HCT116 (cell line): ENCODE results near the gene NDOR1. TPM values are rescaled to one million over a fixed set of nuclear protein-coding genes. Genes with fewer than 3 reads are reported as not detected.

Source experiments
- ATAC-seq: fragments of 200-7000 bp; cut with Tn5 transposase; 2 replicates; pipeline ENCODE4 v1.9.1; 2020; ENCODE audit warnings: mild to moderate bottlenecking, moderate library complexity
- BruUV-seq: library from RNA; stranded (reverse); fragments of 400-500 nt; replicated peaks from 2 replicates; lab custom pipeline; 2021; lab: Mats Ljungman, UMichigan
- CTCF ChIA-PET: fragments of 300-600 bp; sonication (Branson Sonifier 250); formaldehyde crosslinking; loops from one replicate; lab custom pipeline; 2021; ENCODE audit warnings: antibody characterized with exemption; lab: Charles Lee
- POLR2A ChIA-PET: fragments of 300-600, 350-600 bp; sonication (Branson Sonifier 250); formaldehyde crosslinking; loops from one replicate; lab custom pipeline; 2021; ENCODE audit warnings: antibody characterized with exemption; lab: Charles Lee
- RAD21 ChIA-PET, 2 experiments: fragments of 300-600 bp; sonication (Branson Sonifier 250); formaldehyde crosslinking; loops; one replicate each; lab custom pipeline; 2023; ENCODE audit warnings: low total read pairs in 2 of 2; ENCODE audit not compliant: uncharacterized antibody in 2 of 2, unreplicated experiment in 2 of 2, low non-redundant PET in 1 of 2; lab: Charles Lee
- DNase-seq: peaks from one replicate; pipeline ENCODE4 v3.0.0-alpha.2; 2010; ENCODE audit warnings: low read depth, low spot score
- H2AFZ ChIP-seq: fragments of 200-600 bp; shearing (Covaris generic), sonication (generic); 2 replicates; pipeline ENCODE4 v1.6.1; 2017; ENCODE audit warnings: low read depth, mixed run types, mixed read lengths, antibody characterized with exemption, low read length; ENCODE audit not compliant: poor library complexity, severe bottlenecking
- H3K27ac ChIP-seq: 2 replicates; pipeline ENCODE4 v1.5.1; 2012; ENCODE audit warnings: low read depth, low read length
- H3K27me3 ChIP-seq: fragments of 200-600 bp; sonication (generic); 2 replicates; pipeline ENCODE4 v1.6.1; 2016; ENCODE audit warnings: mixed run types, low read length, mixed read lengths; ENCODE audit not compliant: insufficient read depth
- H3K36me3 ChIP-seq, 2 experiments: fragments of 200-500 bp in 1 of 2; fragments of 200-600 bp in 1 of 2; sonication (Bioruptor generic) in 1 of 2; sonication (generic) in 1 of 2; 2 replicates each; pipeline versions ENCODE4 v1.5.1 to v1.6.1; 2014 to 2016; ENCODE audit warnings: low read length in 2 of 2, inconsistent platforms in 1 of 2, mixed read lengths in 1 of 2, mixed run types in 1 of 2; ENCODE audit not compliant: insufficient read depth in 2 of 2, control insufficient read depth in 1 of 2
- H3K4me1 ChIP-seq, 2 experiments: fragments of 200-600 bp in 1 of 2; sonication (generic) in 1 of 2; 2 replicates each; pipeline versions ENCODE4 v1.5.1 to v1.6.1; 2012 to 2017; ENCODE audit warnings: low read length in 2 of 2, inconsistent platforms in 1 of 2, mild to moderate bottlenecking in 1 of 2, mixed read lengths in 1 of 2, mixed run types in 1 of 2, moderate library complexity in 1 of 2; ENCODE audit not compliant: insufficient read depth in 2 of 2, control insufficient read depth in 1 of 2
- H3K4me2 ChIP-seq: fragments of 200-600 bp; sonication (generic); 2 replicates; pipeline ENCODE4 v1.6.1; 2017; ENCODE audit warnings: mixed run types, low read length, mixed read lengths
- H3K4me3 ChIP-seq, 2 experiments: fragments of 200-600 bp in 1 of 2; sonication (generic) in 1 of 2; replicated peaks in 1 of 2; 2 replicates each; pipeline ENCODE4 v1.5.1; 2011 to 2016; ENCODE audit warnings: low read length in 2 of 2, control low read depth in 1 of 2, low read depth in 1 of 2, mild to moderate bottlenecking in 1 of 2, mixed read lengths in 1 of 2, mixed run types in 1 of 2
- H3K79me2 ChIP-seq: fragments of 200-600 bp; sonication (generic); 2 replicates; pipeline ENCODE4 v1.6.1; 2017; ENCODE audit warnings: mild to moderate bottlenecking, mixed run types, low read length, moderate library complexity, mixed read lengths; ENCODE audit not compliant: insufficient read depth
- H3K9ac ChIP-seq: fragments of 200-600 bp; sonication (generic); 2 replicates; pipeline ENCODE4 v1.6.1; 2016; ENCODE audit warnings: low read length, mixed read lengths
- H3K9me2 ChIP-seq: fragments of 200-600 bp; sonication (generic), shearing (Covaris generic); 2 replicates; pipeline ENCODE4 v1.6.1; 2017; ENCODE audit warnings: mixed run types, mild to moderate bottlenecking, moderate library complexity; ENCODE audit not compliant: insufficient read depth
- H3K9me3 ChIP-seq, 2 experiments: fragments of 200-500 bp in 1 of 2; fragments of 200-600 bp in 1 of 2; sonication (Bioruptor generic) in 1 of 2; sonication (generic) in 1 of 2; 2 replicates each; pipeline ENCODE4 v1.6.1; 2014 to 2017; ENCODE audit warnings: low read length in 2 of 2, mixed read lengths in 2 of 2, inconsistent platforms in 1 of 2, low read depth in 1 of 2, mild to moderate bottlenecking in 1 of 2, mixed run types in 1 of 2, moderate library complexity in 1 of 2; ENCODE audit not compliant: control insufficient read depth in 1 of 2, insufficient read depth in 1 of 2
- H4K20me1 ChIP-seq: fragments of 200-600 bp; sonication (generic), shearing (Covaris generic); 2 replicates; pipeline ENCODE4 v1.6.1; 2017; ENCODE audit warnings: mixed run types, mild to moderate bottlenecking, moderate library complexity; ENCODE audit not compliant: insufficient read depth
- CBX3 ChIP-seq: IDR thresholded peaks from 2 replicates; pipeline ENCODE4 v1.6.1; 2012; ENCODE audit warnings: low read depth
- CEBPB ChIP-seq: IDR thresholded peaks from 2 replicates; pipeline ENCODE4 v1.6.1; 2012; ENCODE audit warnings: low read depth
- EGR1 ChIP-seq: IDR thresholded peaks from 2 replicates; pipeline ENCODE4 v1.6.1; 2012; ENCODE audit warnings: low read depth
- ELF1 ChIP-seq: IDR thresholded peaks from 2 replicates; pipeline ENCODE4 v1.6.1; 2012; ENCODE audit warnings: low read depth, borderline replicate concordance
- EZH2phosphoT487 ChIP-seq: fragments of 200-600 bp; IDR thresholded peaks from 2 replicates; pipeline ENCODE4 v1.6.1; 2018; ENCODE audit warnings: antibody characterized with exemption, borderline replicate concordance
- FOSL1 ChIP-seq: IDR thresholded peaks from 2 replicates; pipeline ENCODE4 v1.6.1; 2012; ENCODE audit warnings: low read depth
- POLR2A ChIP-seq: IDR thresholded peaks from 2 replicates; pipeline ENCODE4 v1.7.0; 2011; ENCODE audit warnings: borderline replicate concordance; ENCODE audit not compliant: insufficient read depth, insufficient read length; ENCODE audit errors: extremely low read depth
- POLR2AphosphoS5 ChIP-seq: IDR thresholded peaks from 2 replicates; pipeline ENCODE4 v1.6.1; 2011; ENCODE audit warnings: mild to moderate bottlenecking, low read depth, low read length, moderate library complexity
- SIN3A ChIP-seq: IDR thresholded peaks from 2 replicates; pipeline ENCODE4 v1.6.1; 2012; ENCODE audit warnings: low read depth
- SP1 ChIP-seq: IDR thresholded peaks from 2 replicates; pipeline ENCODE4 v1.6.1; 2012; ENCODE audit warnings: low read depth
- SRF ChIP-seq: IDR thresholded peaks from 2 replicates; pipeline ENCODE4 v1.6.1; 2012; ENCODE audit warnings: low read depth
- YY1 ChIP-seq: IDR thresholded peaks from 2 replicates; pipeline ENCODE4 v1.6.1; 2011; ENCODE audit warnings: low read length, low read depth, moderate library complexity, mild to moderate bottlenecking; ENCODE audit not compliant: insufficient replicate concordance; ENCODE audit errors: extremely low read depth
- ZFX ChIP-seq: fragments of 450-650 bp; IDR thresholded peaks from 2 replicates; pipeline ENCODE4 v1.6.1; 2017
- intact Hi-C: fragments of 100-400 bp; cut with micrococcal nuclease; formaldehyde crosslinking; loops from 2 replicates; pipeline ENCODE4 v1.10.0; 2022
- total RNA-seq: library from RNA; stranded (reverse); gene quantifications from one replicate; pipeline ENCODE4 v1.2.1, GENCODE V29; 2021; ENCODE audit not compliant: unreplicated experiment
- TF ChIP-seq, protein P1 (sequence below): IDR thresholded peaks from 2 replicates; pipeline ENCODE4 v1.6.1; 2012
- TF ChIP-seq, protein P2 (sequence below): IDR thresholded peaks from 2 replicates; pipeline ENCODE4 v1.6.1; 2012; ENCODE audit warnings: low read depth
- TF ChIP-seq, protein P3 (sequence below), 3 experiments: fragments of 200-600 bp in 1 of 3; sonication (generic) in 1 of 3; IDR thresholded peaks in 2 of 3; conservative IDR thresholded peaks in 1 of 3; 2 replicates each; pipeline ENCODE4 v1.5.1; 2012 to 2017; ENCODE audit warnings: low read depth in 2 of 3, low read length in 2 of 3, antibody characterized with exemption in 1 of 3, borderline replicate concordance in 1 of 3, control low read depth in 1 of 3, mild to moderate bottlenecking in 1 of 3, mixed read lengths in 1 of 3, mixed run types in 1 of 3, moderate library complexity in 1 of 3; ENCODE audit not compliant: insufficient read depth in 1 of 3
- TF ChIP-seq, protein P4 (sequence below): IDR thresholded peaks from 2 replicates; pipeline ENCODE4 v1.6.1; 2011; ENCODE audit warnings: mild to moderate bottlenecking, low read length, moderate library complexity; ENCODE audit not compliant: insufficient replicate concordance; ENCODE audit errors: extremely low read depth

NDOR1 gene
- total RNA-seq, 1 experiment from 2014 or later: 28.4 TPM

DNA sequence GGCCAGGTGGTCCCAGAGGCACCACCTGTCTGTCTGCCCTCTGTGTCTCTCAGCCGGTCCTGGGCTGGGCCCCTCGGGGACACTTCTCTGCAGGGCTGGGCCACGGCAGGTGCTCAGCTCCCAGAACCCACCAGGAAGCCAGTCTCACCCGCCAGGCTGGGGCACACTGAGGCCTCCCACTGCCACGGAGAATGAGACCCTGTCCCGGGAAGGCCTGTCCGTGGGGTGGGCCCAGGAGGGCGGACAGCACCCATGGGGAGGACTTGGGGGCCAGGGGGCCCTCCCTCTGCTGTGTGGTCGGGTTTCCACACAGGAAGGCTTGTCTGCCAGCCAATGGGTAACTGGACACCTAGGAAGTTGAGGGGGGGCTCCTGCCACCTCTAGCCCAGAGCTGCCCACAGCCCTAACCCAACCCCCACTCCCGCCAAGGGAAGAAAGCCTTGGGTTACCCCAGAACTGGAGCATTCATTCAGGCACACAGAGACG lies 31.5 kb downstream of the NDOR1 start:
- Histone ChIP-seq H3K4me1 (peaks cover 23 to 40% of the 10 kb centered on the region in 2 experiments), H3K9ac (peak overlapping the region; percentile 30; the same call in 1 of the 2 replicates), H3K27me3 (no peaks in the 10 kb centered on the region), H4K20me1 (peaks cover 4% of the 10 kb centered on the region; the same call in 1 of the 2 replicates), H3K27ac (peak overlapping the region; percentile 58; the same call in 1 of the 2 replicates), H3K36me3 (peaks cover under 1 to 4% of the 10 kb centered on the region in 2 experiments; a peak in 3 of 4 replicates), H3K4me3 (peak overlapping the region in 1 of 2 experiments; percentile 28; a peak in 1 of 4 replicates), H3K9me2 (no peaks in the 10 kb centered on the region), H3K9me3 (no peaks in the 10 kb centered on the region), H2AFZ (no peak overlapping the region), H3K4me2 (peak overlapping the region; percentile 79), H3K79me2 (peaks cover 21% of the 10 kb centered on the region)
- no peak for DNase-seq
- no peak for ATAC-seq
- POLR2A ChIA-PET: interaction anchor here (0.6 to 1.3 kb wide), 5 partner anchors 9 to 150 kb away, joined by 3 to 5 read pairs (median 4); partner anchors contain the start of genes MAN1B1 and RNF224
- TF ChIP-seq, protein P1, sequence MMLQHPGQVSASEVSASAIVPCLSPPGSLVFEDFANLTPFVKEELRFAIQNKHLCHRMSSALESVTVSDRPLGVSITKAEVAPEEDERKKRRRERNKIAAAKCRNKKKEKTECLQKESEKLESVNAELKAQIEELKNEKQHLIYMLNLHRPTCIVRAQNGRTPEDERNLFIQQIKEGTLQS: no peak
- TF ChIP-seq EGR1 (no peak), SP1 (no peak), POLR2A (no peak), SIN3A (no peak), YY1 (no peak), EZH2phosphoT487 (no peak), FOSL1 (no peak), CBX3 (no peak), POLR2AphosphoS5 (no peak), SRF (no peak), ZFX (no peak), ELF1 (no peak), CEBPB (no peak)
- TF ChIP-seq, protein P2, sequence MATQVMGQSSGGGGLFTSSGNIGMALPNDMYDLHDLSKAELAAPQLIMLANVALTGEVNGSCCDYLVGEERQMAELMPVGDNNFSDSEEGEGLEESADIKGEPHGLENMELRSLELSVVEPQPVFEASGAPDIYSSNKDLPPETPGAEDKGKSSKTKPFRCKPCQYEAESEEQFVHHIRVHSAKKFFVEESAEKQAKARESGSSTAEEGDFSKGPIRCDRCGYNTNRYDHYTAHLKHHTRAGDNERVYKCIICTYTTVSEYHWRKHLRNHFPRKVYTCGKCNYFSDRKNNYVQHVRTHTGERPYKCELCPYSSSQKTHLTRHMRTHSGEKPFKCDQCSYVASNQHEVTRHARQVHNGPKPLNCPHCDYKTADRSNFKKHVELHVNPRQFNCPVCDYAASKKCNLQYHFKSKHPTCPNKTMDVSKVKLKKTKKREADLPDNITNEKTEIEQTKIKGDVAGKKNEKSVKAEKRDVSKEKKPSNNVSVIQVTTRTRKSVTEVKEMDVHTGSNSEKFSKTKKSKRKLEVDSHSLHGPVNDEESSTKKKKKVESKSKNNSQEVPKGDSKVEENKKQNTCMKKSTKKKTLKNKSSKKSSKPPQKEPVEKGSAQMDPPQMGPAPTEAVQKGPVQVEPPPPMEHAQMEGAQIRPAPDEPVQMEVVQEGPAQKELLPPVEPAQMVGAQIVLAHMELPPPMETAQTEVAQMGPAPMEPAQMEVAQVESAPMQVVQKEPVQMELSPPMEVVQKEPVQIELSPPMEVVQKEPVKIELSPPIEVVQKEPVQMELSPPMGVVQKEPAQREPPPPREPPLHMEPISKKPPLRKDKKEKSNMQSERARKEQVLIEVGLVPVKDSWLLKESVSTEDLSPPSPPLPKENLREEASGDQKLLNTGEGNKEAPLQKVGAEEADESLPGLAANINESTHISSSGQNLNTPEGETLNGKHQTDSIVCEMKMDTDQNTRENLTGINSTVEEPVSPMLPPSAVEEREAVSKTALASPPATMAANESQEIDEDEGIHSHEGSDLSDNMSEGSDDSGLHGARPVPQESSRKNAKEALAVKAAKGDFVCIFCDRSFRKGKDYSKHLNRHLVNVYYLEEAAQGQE: no peak
- TF ChIP-seq, protein P3, sequence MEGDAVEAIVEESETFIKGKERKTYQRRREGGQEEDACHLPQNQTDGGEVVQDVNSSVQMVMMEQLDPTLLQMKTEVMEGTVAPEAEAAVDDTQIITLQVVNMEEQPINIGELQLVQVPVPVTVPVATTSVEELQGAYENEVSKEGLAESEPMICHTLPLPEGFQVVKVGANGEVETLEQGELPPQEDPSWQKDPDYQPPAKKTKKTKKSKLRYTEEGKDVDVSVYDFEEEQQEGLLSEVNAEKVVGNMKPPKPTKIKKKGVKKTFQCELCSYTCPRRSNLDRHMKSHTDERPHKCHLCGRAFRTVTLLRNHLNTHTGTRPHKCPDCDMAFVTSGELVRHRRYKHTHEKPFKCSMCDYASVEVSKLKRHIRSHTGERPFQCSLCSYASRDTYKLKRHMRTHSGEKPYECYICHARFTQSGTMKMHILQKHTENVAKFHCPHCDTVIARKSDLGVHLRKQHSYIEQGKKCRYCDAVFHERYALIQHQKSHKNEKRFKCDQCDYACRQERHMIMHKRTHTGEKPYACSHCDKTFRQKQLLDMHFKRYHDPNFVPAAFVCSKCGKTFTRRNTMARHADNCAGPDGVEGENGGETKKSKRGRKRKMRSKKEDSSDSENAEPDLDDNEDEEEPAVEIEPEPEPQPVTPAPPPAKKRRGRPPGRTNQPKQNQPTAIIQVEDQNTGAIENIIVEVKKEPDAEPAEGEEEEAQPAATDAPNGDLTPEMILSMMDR (IDR thresholded peaks at IDR 0.05 in 2 of 3, conservative IDR thresholded peaks at IDR 0.05 in 1 of 3; ENCODE audit: borderline replicate concordance in 1 of 3, insufficient read depth in 1 of 3, low read depth in 2 of 3, low read length in 2 of 3): no peak
- TF ChIP-seq, protein P4, sequence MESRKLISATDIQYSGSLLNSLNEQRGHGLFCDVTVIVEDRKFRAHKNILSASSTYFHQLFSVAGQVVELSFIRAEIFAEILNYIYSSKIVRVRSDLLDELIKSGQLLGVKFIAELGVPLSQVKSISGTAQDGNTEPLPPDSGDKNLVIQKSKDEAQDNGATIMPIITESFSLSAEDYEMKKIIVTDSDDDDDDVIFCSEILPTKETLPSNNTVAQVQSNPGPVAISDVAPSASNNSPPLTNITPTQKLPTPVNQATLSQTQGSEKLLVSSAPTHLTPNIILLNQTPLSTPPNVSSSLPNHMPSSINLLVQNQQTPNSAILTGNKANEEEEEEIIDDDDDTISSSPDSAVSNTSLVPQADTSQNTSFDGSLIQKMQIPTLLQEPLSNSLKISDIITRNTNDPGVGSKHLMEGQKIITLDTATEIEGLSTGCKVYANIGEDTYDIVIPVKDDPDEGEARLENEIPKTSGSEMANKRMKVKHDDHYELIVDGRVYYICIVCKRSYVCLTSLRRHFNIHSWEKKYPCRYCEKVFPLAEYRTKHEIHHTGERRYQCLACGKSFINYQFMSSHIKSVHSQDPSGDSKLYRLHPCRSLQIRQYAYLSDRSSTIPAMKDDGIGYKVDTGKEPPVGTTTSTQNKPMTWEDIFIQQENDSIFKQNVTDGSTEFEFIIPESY: no peak
- CTCF ChIA-PET: interaction anchor here (0.5 to 2.8 kb wide), 43 partner anchors 9 to 459 kb away, joined by 3 to 43 read pairs (median 4); partner anchors contain the start of genes ANAPC2, CYSRT1, LRRC26 and MAN1B1
- intact Hi-C loops: no loop called here
- BruUV-seq: no TSS peak
- RAD21 ChIA-PET: interaction anchor here (0.6 to 0.7 kb wide), 3 partner anchors 48 to 119 kb away, joined by 3 to 4 read pairs (median 3); no protein-coding TSS in a partner anchor
